Measurements from ENCODE around the gene ARMC6. TPM values are rescaled to one million over a fixed set of nuclear protein-coding genes. Genes with fewer than 3 reads are reported as not detected.

ARMC6 gene
- total RNA-seq, 6 experiments from 2014 or later = 19.3 to 64.8 (median 41.4) TPM

DNA sequence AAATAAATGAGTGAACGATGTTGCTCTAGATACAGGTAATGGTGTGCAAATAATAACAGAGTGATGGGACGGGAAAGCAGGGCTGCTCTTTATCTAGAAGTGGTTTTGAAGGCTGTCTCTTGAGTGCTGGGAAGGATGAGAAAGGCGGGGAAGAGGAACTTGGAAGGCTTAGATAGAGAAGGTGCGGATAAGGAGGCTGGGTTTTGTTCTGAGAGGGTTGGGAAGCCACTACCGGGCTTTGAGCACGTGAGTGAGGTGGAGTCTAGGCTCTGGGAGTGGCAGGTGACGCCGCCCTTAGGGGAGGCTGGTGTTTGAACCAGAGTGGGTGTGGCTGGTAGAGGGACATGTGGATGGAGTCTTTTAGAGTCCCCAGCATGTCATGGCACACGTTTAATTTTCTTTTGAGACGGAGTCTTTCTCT lies 811 bp downstream of the ARMC6 start:
- H3K27ac ChIP-seq = peak overlapping the region in 2 of 3 donors; percentile 91 to 95
- peaks cover 0 to 19% (median 0%) of the 10 kb centered on the region in 4 donors for H3K4me1 ChIP-seq
- ATAC-seq (peak; percentile 56 to 73 (median 64)), DNase-seq (peak in 2 of 3 donors; percentile 63 to 66)
- peak overlapping the region; percentile 74 to 92 (median 78) for H3K4me3 ChIP-seq
- no peaks in the 10 kb centered on the region for H3K9me3 ChIP-seq
- H3K27me3 ChIP-seq = no peaks in the 10 kb centered on the region
- no peak for TF ChIP-seq POLR2A (IDR thresholded peaks at IDR 0.05)
- TF ChIP-seq, protein P1, sequence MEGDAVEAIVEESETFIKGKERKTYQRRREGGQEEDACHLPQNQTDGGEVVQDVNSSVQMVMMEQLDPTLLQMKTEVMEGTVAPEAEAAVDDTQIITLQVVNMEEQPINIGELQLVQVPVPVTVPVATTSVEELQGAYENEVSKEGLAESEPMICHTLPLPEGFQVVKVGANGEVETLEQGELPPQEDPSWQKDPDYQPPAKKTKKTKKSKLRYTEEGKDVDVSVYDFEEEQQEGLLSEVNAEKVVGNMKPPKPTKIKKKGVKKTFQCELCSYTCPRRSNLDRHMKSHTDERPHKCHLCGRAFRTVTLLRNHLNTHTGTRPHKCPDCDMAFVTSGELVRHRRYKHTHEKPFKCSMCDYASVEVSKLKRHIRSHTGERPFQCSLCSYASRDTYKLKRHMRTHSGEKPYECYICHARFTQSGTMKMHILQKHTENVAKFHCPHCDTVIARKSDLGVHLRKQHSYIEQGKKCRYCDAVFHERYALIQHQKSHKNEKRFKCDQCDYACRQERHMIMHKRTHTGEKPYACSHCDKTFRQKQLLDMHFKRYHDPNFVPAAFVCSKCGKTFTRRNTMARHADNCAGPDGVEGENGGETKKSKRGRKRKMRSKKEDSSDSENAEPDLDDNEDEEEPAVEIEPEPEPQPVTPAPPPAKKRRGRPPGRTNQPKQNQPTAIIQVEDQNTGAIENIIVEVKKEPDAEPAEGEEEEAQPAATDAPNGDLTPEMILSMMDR (IDR thresholded peaks at IDR 0.05) = no peak
- peaks cover 0 to 11% (median 5%) of the 10 kb centered on the region in 4 donors for H3K36me3 ChIP-seq
- 0% methylated on average over 7 of the region's 10 CpGs for WGBS (ENCODE audit: insufficient coverage, low coverage, low lambda C conversion rate, missing lambda C conversion rate)
- intact Hi-C loops (cut with DNase I) = no loop called here

DNA sequence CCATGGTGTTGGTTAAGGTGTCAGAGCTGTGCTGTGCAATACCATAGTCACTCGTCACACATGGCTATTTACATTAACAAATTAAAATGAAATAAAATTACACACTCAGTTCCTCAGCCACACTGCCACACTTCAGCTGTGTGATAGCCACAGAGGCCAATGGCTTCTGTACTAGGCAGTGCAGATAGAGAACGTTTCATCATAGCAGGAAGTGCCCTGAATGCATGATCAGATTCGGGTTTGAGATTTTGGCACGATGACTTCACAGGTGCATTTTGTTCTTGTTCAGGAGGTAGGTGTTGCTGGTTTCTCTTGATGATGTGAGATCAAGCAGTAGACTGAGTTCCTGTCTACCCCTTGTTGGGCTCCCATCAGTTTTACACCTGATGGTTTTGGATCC lies 6.5 kb downstream of the ARMC6 start:
- Histone ChIP-seq H3K27ac (peak overlapping the region in 1 of 3 donors; percentile 26), H3K36me3 (peaks cover 0 to 9% (median 4%) of the 10 kb centered on the region in 4 donors), H3K9me3 (no peaks in the 10 kb centered on the region), H3K4me1 (peaks cover 0 to 16% (median 4%) of the 10 kb centered on the region in 4 donors), H3K27me3 (no peaks in the 10 kb centered on the region), H3K4me3 (no peak overlapping the region)
- TF ChIP-seq, protein P1 (IDR thresholded peaks at IDR 0.05) = no peak
- peak; percentile 7 to 43 (median 23) for ATAC-seq
- DNase-seq = peak in 1 of 3 donors; percentile 16
- intact Hi-C loops (cut with DNase I) = no loop called here
- 16% methylated on average over 4 of the region's 4 CpGs for WGBS (ENCODE audit: insufficient coverage, low coverage, low lambda C conversion rate, missing lambda C conversion rate)

DNA sequence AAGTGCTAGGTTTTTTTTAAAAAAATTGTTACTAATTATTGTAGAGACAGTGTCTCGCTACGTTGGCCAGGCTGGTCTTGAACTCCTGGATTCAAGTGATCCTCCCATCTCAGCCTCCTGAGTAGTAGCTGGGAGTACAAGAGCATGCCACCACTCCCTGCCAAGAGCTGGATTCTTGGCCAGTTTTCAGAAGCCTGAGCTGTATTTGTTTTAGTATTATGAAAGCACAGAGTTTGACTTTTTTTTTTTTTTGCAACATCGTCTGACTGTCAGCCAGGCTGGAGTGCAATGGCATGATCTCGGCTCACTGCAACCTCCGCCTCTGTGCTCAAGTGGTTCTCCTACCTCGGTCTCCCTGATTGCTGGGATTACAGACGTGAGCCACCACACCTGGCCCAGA lies 7.0 kb downstream of the ARMC6 start:
- Histone ChIP-seq H3K36me3 (peaks cover 0 to 9% (median 4%) of the 10 kb centered on the region in 4 donors), H3K27ac (peak overlapping the region in 2 of 3 donors; percentile 54 to 71), H3K27me3 (no peaks in the 10 kb centered on the region), H3K9me3 (no peaks in the 10 kb centered on the region), H3K4me3 (no peak overlapping the region), H3K4me1 (peaks cover 0 to 16% (median 4%) of the 10 kb centered on the region in 4 donors)
- DNase-seq (peak; percentile 50 to 87 (median 67)), ATAC-seq (peak; percentile 74 to 87 (median 82))
- TF ChIP-seq, protein P1 (IDR thresholded peaks at IDR 0.05) = no peak
- no peak for TF ChIP-seq POLR2A (IDR thresholded peaks at IDR 0.05)
- intact Hi-C loops (cut with DNase I) = no loop called here
- 31% methylated on average over 7 of the region's 7 CpGs for WGBS (ENCODE audit: insufficient coverage, low coverage, low lambda C conversion rate, missing lambda C conversion rate)

DNA sequence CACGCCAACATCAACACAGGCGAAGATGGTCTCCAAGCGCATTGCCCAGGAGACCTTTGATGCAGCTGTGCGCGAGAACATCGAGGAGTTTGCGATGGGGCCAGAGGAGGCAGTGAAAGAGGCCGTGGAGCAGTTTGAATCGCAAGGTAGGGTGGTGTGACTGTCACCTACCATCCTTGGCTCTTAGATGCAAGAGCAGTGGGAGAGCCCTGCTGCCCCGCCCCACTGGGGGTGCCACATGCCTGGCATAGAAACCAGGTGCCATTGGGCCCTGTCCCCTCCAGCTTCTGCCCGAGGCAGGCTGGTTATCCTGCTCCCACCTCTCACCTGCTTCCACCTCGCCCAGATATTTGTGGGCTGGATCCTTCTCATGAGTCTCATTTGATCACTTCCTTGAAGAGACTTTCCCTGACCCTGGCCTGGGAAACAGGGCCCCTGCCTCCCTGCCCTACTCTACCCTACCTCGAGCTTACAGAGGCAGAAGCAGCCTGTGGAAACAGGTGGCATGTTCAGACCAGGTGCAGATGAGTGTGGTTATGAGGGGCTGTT lies 9.4 kb downstream of the ARMC6 start:
- Histone ChIP-seq H3K27ac (no peak overlapping the region), H3K27me3 (no peaks in the 10 kb centered on the region), H3K36me3 (peaks cover 0 to 9% (median 4%) of the 10 kb centered on the region in 4 donors), H3K9me3 (no peaks in the 10 kb centered on the region), H3K4me1 (peaks cover 0 to 16% (median 4%) of the 10 kb centered on the region in 4 donors), H3K4me3 (no peak overlapping the region)
- intact Hi-C loops (cut with DNase I) = no loop called here
- WGBS (ENCODE audit: insufficient coverage, low coverage, low lambda C conversion rate, missing lambda C conversion rate) = 93% methylated on average over 8 of the region's 13 CpGs
- DNase-seq (no peak), ATAC-seq (no peak)
- TF ChIP-seq, protein P1 (IDR thresholded peaks at IDR 0.05) = no peak
- no peak for TF ChIP-seq POLR2A (IDR thresholded peaks at IDR 0.05)
